Fibroblast of lung (primary cell): Measurements from ENCODE around the gene HRH3. TPM values are rescaled to one million over a fixed set of nuclear protein-coding genes. Genes with fewer than 3 reads are reported as not detected.

Source experiments
- DNase-seq, 2 donors: peaks; one replicate each; pipeline versions ENCODE4 v3.0.0 to v3.0.0-alpha.2; 2010; ENCODE audit warnings: low read depth in 2 of 2
- H2AFZ ChIP-seq: 2 replicates; pipeline ENCODE4 v1.5.1; 2012; ENCODE audit warnings: low read length, control low read depth, inconsistent platforms
- H3K27ac ChIP-seq: 2 replicates; pipeline ENCODE4 v1.5.1; 2011; ENCODE audit warnings: low read length, control low read depth; ENCODE audit not compliant: insufficient read depth
- H3K27me3 ChIP-seq: 2 replicates; pipeline ENCODE4 v1.5.1; 2011; ENCODE audit warnings: mild to moderate bottlenecking, low read length; ENCODE audit not compliant: control insufficient read depth, insufficient read depth
- H3K36me3 ChIP-seq: 2 replicates; pipeline ENCODE4 v1.5.1; 2011; ENCODE audit warnings: low read length; ENCODE audit not compliant: control insufficient read depth, insufficient read depth
- H3K4me1 ChIP-seq: 2 replicates; pipeline ENCODE4 v1.5.1; 2011; ENCODE audit warnings: low read length; ENCODE audit not compliant: control insufficient read depth, insufficient read depth; ENCODE audit errors: extremely low read depth
- H3K4me2 ChIP-seq: 2 replicates; pipeline ENCODE4 v1.5.1; 2011; ENCODE audit warnings: low read length, control low read depth; ENCODE audit not compliant: insufficient read depth; ENCODE audit errors: extremely low read depth
- H3K4me3 ChIP-seq, 4 experiments: fragments of 200-600 bp in 1 of 4; sonication (generic) in 1 of 4; replicated peaks in 1 of 4; 2 replicates each; pipeline ENCODE4 v1.5.1; 2011 to 2016; ENCODE audit warnings: low read length in 4 of 4, low read depth in 3 of 4, mild to moderate bottlenecking in 3 of 4, control low read depth in 2 of 4, inconsistent platforms in 1 of 4, mixed read lengths in 1 of 4; ENCODE audit not compliant: insufficient read depth in 1 of 4; ENCODE audit errors: control extremely low read depth in 1 of 4
- H3K79me2 ChIP-seq: 2 replicates; pipeline ENCODE4 v1.5.1; 2012; ENCODE audit warnings: mild to moderate bottlenecking, low read length, inconsistent platforms; ENCODE audit not compliant: control insufficient read depth, insufficient read depth
- H3K9ac ChIP-seq: 2 replicates; pipeline ENCODE4 v1.5.1; 2011; ENCODE audit warnings: mild to moderate bottlenecking, low read length, control low read depth; ENCODE audit not compliant: insufficient read depth
- H3K9me3 ChIP-seq: 2 replicates; pipeline ENCODE4 v1.5.1; 2012; ENCODE audit warnings: low read depth, low read length; ENCODE audit not compliant: control insufficient read depth, insufficient read depth
- H4K20me1 ChIP-seq: 2 replicates; pipeline ENCODE4 v1.5.1; 2011; ENCODE audit warnings: low read length; ENCODE audit not compliant: control insufficient read depth, insufficient read depth; ENCODE audit errors: extremely low read depth
- CTCF ChIP-seq, 2 donors: IDR thresholded peaks in 1 of 2; conservative IDR thresholded peaks in 1 of 2; 1 replicate in 1 of 2; 2 replicates in 1 of 2; pipeline ENCODE4 v1.5.1; 2011 to 2012; ENCODE audit warnings: low read length in 2 of 2, control low read depth in 1 of 2, inconsistent platforms in 1 of 2, low read depth in 1 of 2, mild to moderate bottlenecking in 1 of 2
- EZH2 ChIP-seq: IDR thresholded peaks from 2 replicates; pipeline ENCODE4 v1.5.1; 2012; ENCODE audit warnings: low read length, control low read depth, mild to moderate bottlenecking; ENCODE audit errors: missing control alignments
- polyA plus RNA-seq, 2 donors: library from polyadenylated mRNA; depleted of rRNA in 1 of 2; stranded (reverse) in 1 of 2; unstranded in 1 of 2; fragments of >200 nt; gene quantifications; 2 replicates each; pipeline ENCODE4 v1.2.1, GENCODE V29; 2011 to 2012; ENCODE audit warnings: missing spikeins in 1 of 2
- total RNA-seq: library from RNA; depleted of rRNA; stranded (reverse); fragments of >200 nt; gene quantifications from 2 replicates; pipeline ENCODE4 v1.2.1, GENCODE V29; 2014

Gene HRH3
- total and polyA plus RNA-seq, 2 donors (not counting 1 experiment from before 2014, with no cell fraction given), result not detected

GRCh38 chr20:62172666-62173065, 47.4 kb downstream of the HRH3 start:
- H3K9ac ChIP-seq, result no peak overlapping the region
- TF ChIP-seq CTCF (conservative IDR thresholded peaks at IDR 0.05 in 1 of 2, IDR thresholded peaks at IDR 0.05 in 1 of 2; ENCODE audit: low read depth in 1 of 2, low read length in 2 of 2), result no peak
- no peaks in the 10 kb centered on the region for H3K27me3 ChIP-seq
- no peak overlapping the region for H3K27ac ChIP-seq
- H3K36me3 ChIP-seq, result peaks cover 4% of the 10 kb centered on the region
- H2AFZ ChIP-seq, result no peak overlapping the region
- no peaks in the 10 kb centered on the region for H3K79me2 ChIP-seq
- H3K4me2 ChIP-seq, result no peak overlapping the region
- H3K4me3 ChIP-seq, result no peak overlapping the region
- no peaks in the 10 kb centered on the region for H4K20me1 ChIP-seq
- DNase-seq, result no peak
- no peaks in the 10 kb centered on the region for H3K9me3 ChIP-seq
- H3K4me1 ChIP-seq, result no peaks in the 10 kb centered on the region

- no peak for DNase-seq
- Histone ChIP-seq H3K4me1 (no peaks in the 10 kb centered on the region), H3K27me3 (no peaks in the 10 kb centered on the region), H3K9me3 (no peaks in the 10 kb centered on the region), H3K4me2 (no peak overlapping the region), H3K9ac (no peak overlapping the region), H3K36me3 (peaks cover 7% of the 10 kb centered on the region), H3K4me3 (no peak overlapping the region), H4K20me1 (no peaks in the 10 kb centered on the region), H3K79me2 (no peaks in the 10 kb centered on the region), H3K27ac (no peak overlapping the region), H2AFZ (no peak overlapping the region)
- TF ChIP-seq CTCF (conservative IDR thresholded peaks at IDR 0.05 in 1 of 2, IDR thresholded peaks at IDR 0.05 in 1 of 2; ENCODE audit: low read depth in 1 of 2, low read length in 2 of 2), result no peak
- TF ChIP-seq EZH2, result no peak
Observed at GRCh38 chr20:62171245-62171644, 48.8 kb downstream of the HRH3 start.

GRCh38 chr20:62170536-62170935, 49.5 kb downstream of the HRH3 start:
- H3K4me2 ChIP-seq, result no peak overlapping the region
- no peaks in the 10 kb centered on the region for H3K79me2 ChIP-seq
- DNase-seq, result no peak
- H2AFZ ChIP-seq, result no peak overlapping the region
- no peaks in the 10 kb centered on the region for H4K20me1 ChIP-seq
- no peak for TF ChIP-seq CTCF (conservative IDR thresholded peaks at IDR 0.05 in 1 of 2, IDR thresholded peaks at IDR 0.05 in 1 of 2; ENCODE audit: low read depth in 1 of 2, low read length in 2 of 2)
- no peak for TF ChIP-seq EZH2
- H3K36me3 ChIP-seq, result peaks cover 7% of the 10 kb centered on the region
- no peak overlapping the region for H3K4me3 ChIP-seq
- H3K4me1 ChIP-seq, result peaks cover 4% of the 10 kb centered on the region
- no peaks in the 10 kb centered on the region for H3K9me3 ChIP-seq
- no peak overlapping the region for H3K27ac ChIP-seq
- H3K27me3 ChIP-seq, result no peaks in the 10 kb centered on the region
- no peak overlapping the region for H3K9ac ChIP-seq
